Anterior cingulate cortex (tissue), 58 donors: ENCODE measurements around the gene SLC17A8.
"Not testable (repeated sequence)": the region's sequence is repeated elsewhere in the genome, so short reads cannot be mapped to it uniquely, and the experiment has no call there.

Source experiments
- DNase-seq, 58 donors: peaks; one replicate each; lab custom pipeline; 2025; lab: John Stamatoyannopoulos, UW

SLC17A8 gene

DNA sequence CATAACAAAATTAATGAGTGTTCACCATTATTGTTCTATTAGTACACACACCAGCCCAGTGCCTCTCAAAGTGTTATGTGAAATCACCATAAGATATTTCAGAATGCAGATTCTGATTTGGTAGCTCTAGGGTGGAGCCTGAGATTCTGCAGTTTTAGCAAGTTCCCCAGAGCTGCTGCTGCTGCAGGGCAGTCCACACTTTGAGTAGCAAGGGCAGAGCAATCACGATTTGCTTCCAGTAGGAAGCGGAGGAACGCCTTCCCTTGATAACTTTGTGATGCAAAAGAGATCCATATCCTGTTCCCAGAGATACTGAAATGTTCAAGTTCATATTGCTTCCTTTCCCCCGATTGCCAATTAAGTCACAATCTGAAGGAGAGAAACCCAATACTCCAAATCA lies 57.9 kb downstream of the SLC17A8 start:
- no peak for DNase-seq

DNA sequence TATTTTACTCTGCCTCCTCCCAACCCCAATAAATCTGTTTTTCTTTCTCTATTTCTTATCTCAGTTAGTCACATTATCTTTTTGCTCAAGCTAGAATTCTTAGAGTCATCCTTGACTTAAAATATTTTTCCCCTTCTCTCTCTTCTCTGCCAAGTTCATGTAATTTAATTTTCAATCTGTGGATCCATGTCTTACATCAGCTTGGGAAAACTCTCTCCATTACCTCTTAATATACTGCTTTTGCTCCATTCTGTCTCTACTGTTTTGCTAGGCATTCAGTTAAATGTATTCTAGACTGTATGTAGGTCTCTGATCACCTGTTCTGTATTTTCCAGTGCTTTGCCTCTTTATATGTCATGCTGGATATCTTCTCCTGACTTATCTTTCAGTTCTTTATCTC lies 65.8 kb downstream of the SLC17A8 start:
- no peak for DNase-seq

DNA sequence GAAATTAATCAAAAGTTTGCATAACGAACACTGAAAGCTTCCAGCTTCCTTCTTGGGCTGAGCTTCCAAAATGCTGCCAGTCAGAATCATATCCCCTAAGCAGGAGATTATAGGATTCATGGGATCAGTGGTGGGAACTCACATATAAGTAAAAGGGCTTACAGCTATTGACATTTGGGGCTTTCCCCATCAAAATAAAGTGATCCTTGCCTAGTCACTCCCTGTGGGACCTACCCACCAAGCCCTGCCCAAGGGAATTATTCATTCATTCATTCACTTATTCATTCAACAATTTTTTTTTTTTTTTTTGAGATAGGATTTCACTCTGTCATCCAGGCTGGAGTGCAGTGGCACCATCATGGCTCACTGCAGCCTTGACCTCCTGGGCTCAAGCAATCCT lies 69.3 kb downstream of the SLC17A8 start:
- no peak for DNase-seq

DNA sequence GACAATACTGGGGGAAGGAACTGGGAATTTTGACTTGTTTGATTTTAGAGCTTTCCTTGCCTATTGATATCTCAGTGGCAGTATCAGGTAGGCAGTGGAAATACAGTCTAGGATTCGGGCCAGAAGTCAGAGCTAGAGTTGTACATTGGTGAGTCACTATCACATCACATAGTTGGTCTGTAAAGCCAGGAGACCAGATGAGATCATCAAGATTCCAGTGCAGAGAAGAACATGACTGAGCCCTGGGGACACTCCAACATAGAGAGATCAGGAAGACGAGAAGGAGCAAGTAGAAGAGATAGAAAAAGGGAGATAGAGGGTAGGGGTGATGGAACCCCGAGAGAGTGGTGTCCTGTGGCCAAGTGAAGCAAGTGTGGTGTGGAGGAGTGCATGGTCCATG lies 70.2 kb downstream of the SLC17A8 start:
- no peak for DNase-seq

DNA sequence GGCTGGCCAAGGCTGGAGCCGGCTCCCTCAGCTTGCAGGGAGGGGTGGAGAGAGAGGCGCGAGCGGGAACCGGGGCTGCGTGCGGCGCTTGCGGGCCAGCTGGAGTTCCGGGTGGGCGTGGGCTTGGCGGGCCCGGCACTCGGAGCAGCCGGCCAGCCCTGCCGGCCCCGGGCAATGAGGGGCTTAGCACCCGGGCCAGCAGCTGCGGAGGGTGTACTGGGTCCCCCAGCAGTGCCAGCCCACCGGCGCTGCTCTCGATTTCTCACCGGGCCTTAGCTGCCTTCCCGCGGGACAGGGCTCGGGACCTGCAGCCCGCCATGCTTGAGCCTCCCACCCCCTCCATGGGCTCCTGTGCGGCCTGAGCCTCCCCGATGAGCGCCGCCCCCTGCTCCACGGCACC lies 73.4 kb downstream of the SLC17A8 start:
- DNase-seq = not testable (repeated sequence)

DNA sequence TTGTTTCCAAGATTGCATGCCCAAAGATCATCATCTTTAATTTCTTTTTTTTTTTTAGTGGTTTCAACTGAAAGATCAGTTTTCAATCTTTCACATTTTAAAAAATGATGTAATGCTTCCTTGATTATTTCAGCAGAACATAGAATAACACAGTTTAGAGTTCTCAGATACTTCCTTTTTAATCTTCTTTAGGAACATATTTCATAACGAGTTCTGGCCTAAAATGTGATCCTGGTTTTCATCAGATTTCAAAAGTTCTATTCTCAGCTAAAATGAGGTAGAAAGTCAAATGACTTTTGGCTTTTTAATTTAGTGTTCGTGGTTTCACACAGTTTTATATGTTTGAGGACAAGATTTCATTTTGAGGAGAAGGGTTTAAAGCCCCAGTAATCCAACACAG lies 76.8 kb downstream of the SLC17A8 start:
- no peak for DNase-seq

DNA sequence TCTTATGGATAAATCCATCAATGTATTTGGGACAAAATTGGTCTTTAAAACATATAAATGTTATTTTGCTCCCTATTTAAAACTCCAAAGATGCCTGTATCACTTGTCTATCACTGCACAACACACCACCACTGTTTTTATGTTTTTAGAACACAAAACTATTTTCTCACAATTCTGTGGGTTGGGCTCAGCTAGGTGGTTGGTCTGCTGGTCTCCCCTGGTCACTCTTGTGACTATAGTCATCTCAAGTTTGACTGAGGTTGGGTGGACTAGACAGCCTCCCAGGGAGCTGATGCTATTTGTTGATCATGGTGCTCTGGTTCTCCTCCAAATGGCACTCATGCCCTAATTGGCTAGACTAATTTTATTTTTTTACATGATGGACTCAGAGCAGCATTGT lies 77.3 kb downstream of the SLC17A8 start:
- DNase-seq = no peak

DNA sequence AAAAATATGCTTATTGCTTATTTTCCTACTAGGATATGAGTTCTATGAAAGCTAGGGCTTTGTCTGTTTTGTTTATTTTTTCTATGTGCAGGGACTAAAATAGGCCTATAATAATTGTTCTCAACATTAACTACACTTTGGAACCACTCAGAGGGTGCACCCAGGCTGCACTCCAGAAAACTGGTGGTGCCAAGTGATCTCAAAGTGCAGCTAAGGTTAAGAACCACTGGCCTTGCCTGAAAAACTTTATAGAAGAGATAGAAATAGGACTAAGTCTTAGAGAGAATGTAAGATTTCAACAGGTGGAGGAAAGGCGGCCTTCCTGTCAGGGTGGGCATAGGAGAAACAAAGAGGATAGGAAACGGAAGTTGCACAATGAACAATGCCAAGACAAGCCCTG lies 79.1 kb downstream of the SLC17A8 start:
- DNase-seq = no peak

DNA sequence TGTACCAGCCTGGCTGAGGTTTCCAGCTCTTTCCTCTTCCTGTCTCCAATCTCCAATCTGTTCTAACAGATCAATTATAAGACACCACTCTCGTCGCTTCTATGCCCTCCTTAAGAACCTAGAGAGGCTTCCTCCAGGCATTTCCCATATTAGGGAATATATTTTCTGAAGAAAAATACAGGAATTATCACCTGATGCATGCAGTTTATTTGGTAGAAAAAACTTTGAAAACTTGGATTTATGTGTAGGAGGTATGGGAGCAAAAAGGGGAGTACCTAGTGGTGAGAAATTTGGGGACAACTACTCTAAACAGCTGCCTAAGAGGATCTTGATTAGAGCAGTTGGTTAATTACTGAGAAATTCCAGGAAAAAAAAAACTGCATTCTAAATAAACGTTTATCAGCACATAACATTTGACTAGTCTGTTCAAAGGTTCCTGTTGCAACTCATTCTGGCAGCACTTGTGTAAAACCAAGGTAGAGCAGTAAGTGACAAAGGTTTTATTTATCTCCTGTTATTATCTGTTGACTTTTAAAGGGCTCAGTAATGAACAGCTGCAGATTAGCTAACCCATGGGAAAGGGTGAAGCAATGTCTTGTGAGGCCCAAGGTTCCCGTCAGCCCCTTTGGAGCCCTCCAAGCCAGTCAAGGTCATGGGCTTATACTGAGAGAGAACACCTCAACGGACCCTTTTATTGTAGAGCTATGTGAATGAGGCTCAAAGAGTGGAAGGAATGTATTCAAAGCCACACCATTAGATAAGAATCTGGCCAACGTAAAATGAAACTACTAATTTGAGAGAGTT lies 80.4 kb downstream of the SLC17A8 start:
- DNase-seq = no peak

DNA sequence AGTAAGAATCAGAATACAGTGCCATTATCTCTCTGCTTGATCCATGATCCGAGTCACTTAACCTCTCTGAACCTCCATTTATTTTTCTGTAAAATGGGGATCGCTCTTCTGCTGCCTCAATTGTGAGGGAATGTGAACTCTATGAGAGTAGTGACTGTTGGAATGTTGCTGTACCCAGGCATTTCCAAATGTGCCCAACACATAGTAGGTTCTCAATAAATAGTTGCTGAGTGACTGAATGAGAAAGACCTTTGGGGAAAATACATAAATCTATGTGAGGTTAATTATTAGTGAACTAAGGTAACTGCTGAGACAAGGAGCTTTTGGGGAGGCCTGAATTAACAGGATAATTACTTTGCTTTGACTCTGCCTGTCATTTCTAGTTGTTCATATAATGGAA lies 82.9 kb downstream of the SLC17A8 start:
- no peak for DNase-seq

DNA sequence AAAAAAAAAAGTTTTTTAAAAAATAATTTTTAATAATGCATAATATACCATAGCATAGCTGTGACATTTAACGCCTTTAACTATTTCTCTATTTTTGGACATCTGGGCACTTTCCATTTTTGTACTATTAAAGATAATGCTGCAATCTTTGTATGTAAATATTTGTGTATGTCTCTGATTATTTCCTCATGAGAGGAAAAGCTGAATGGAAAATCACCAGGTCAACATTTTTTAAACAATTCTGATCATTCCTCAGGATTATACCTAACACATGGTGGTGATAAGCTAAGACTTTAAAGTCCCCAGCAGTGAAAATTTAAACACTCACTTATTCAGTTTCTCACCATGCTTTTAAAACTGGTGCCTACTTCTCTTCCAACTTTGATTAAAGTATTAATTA lies 85.5 kb downstream of the SLC17A8 start:
- no peak for DNase-seq

DNA sequence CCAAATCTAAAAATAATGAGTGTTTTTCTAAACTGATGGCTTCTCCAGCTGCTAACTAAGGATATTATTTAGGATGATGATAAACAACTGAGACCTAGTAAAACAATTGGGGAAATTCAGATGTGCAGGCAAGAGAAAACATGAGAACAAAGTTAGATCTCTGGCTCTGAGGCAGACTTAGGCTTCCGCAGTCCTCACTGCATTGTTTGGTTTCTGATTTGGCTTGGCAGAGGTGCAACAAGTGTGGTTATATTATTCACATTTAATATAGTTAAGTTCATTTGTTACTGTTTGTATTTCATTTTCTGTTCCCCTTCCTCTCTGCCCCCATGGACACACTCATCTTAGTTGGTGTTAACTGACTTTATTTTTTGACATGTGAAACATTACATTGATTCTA lies 86.6 kb downstream of the SLC17A8 start:
- DNase-seq = no peak

DNA sequence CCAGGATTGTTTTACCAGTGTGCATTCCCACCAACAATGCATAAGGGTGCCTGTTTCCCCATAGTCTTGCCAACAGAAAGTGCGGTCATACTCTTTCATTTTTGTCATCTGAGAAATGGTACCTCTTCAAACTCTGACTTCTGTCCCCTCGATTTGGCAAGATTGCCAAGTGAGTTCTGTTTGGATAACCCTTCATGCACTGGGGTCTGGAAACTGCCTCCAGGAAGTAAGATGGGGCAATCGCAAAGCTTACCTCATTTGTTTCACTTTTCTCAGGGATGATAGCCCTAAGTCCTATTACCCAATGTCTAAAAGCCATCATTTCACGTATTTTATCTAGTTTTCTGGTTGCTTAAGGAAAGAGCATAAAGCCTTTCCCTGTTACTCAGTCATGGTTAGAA lies 88.2 kb downstream of the SLC17A8 start:
- no peak for DNase-seq

DNA sequence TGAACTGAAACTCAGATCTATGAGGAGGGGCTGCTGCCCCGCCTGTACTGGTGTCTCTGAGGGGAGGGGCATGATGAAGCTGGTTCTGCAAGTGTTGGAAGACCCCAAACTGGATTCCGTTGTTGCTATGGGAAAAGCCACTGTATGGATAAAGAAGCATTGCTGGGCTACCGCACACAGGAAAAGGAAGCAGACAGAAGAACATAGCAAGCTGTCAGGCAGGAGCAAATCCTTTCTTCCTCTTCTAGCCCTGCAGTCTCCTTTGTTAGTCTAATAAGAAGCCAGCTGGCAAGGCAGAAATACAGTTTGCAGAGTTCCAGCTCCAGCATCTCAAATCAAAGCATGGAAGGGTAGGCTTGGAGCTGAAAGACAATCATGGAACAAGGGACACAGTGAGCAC lies 90.5 kb downstream of the SLC17A8 start:
- DNase-seq = peak in 4 of 58 donors; percentile 1 to 8 (median 4)

DNA sequence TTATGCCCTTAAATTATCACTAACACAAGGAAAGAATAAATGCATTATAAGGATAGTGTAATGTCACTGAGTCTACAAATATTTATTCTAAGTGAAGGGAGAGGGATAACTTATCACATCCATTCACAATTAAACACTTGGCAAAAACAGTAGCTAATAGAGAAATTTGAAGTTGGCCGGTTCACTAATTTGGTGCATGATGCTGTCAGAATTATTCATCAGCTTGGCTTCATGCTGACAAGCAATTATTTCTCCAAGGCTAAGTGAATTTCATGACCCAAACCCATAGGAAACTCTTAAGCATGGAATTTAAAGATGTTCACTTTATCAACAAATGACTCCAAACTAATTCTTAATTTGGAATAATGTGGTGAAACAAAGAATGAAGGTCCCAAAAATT lies 91.8 kb downstream of the SLC17A8 start:
- no peak for DNase-seq

DNA sequence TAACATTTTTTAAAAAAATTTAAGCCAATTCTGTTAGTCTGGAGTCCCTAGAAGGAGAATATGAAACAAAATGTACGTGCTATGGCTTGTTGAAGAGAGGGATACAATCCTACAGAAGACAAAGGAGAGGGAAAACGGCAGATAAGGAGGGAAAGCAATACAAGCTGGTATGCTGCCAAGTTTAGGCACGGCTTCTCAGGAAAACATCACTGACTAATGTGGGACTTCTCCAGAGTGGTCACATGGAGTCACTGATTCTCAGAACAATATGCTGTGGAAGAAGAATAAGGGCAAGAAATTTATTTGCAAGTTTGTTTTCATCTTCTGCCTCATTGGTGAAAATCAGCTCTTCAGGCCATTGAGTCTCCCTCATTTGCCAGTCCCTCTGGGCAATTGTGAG lies 93.9 kb downstream of the SLC17A8 start:
- no peak for DNase-seq

DNA sequence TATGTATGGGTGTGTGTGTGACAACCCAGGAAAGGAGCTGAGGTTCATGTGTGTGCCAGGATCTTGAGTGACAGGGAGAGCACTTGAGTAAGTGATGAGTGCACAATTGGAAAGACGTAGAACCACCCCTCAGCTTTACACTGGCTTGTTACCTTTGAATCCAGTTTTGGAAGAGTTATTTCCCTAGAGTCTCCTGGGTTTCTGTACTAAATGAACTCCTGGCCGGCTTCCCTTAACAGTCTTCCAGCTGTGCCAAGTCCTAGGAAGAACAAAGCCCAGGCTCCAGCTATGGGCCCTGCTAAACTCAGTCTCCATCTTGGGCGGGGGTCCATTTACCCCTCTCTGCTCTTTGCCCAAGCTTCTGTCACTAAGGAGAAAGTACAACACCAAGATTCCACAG lies 97.1 kb downstream of the SLC17A8 start:
- DNase-seq = peak in 1 of 58 donors; percentile 3

DNA sequence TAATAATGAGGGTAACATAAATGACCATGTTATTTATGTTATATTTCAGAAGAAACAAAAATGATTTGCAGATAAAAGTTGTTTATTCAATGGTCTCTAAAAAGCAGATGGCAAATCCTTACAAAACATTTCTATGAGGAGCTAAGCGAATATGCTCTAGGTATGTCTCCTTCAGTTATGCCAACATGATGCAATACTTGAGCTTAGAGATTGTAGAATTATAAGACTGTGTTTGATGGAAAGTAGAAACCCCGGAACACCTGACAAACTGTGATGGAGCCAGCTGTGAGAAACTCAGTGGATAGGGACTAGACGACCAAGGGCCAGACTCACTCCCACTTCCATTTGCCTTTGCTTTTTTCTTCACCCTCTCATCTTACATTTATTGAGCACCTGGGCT lies 99.0 kb downstream of the SLC17A8 start:
- no peak for DNase-seq

DNA sequence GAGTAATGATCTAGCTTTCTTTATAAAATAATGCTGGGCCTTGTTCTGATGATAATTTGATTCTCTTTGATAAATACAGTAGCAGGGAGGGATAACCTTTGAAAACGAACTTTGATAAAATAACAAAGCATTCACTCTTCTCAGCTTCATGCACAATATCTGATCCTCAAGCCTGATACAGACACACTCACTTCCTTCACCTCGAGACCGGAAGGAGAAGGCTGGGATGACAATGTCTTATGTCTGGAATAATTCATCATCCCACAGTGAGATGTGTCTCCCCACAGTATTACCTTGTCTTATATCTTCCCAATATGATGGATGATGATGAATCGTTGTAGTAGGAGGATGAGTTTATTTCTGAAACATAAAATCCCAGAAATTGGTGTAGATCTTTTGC lies 101.3 kb downstream of the SLC17A8 start:
- DNase-seq = no peak

DNA sequence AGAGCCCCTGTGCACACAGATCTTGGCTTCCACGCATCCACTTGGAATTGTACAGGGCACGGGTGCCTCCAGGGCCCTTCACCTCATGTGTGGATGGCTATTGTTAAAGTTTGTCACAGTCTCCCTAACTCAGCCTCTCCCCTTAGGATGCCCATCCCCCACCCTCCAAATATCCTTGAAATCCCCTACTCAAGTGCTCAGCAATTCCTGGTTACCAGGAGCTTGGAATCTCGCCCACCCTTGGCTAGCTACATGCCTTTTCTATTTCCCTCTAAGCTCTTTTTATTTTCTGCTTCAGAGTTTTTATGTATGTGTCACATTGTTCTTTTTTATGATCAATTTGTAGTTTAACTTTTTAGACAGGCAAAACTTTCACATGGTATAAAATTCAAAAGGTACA lies 103.8 kb downstream of the SLC17A8 start:
- no peak for DNase-seq

DNA sequence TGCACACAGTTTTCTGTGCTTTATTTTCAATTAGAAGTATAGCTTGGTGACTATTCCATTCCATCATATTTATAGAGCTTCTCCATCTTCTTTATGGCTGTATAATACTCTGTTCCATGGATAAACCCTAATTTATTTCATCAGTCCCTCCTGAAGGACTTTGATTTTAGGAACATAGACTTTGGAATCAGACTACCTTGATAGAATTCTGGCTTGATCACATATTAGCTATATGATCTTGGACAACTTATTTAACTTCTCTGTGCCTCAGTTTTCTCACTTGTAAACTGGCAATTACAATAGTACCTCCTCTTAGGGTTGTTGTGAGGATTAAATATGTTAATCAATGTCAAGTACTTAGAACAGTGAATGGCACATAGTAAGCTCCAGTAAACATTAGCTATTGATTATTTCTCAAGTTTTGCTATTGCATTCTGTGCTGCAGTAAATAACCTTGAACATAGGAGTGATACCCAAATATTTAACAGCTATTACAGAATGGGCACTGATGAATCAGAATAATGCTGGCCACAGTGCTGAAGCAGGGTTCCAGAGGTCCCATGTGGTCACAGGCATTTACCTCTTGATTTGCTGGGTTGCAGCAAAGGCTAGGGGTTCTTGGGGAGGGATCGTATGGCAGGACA lies 104.6 kb downstream of the SLC17A8 start:
- no peak for DNase-seq

DNA sequence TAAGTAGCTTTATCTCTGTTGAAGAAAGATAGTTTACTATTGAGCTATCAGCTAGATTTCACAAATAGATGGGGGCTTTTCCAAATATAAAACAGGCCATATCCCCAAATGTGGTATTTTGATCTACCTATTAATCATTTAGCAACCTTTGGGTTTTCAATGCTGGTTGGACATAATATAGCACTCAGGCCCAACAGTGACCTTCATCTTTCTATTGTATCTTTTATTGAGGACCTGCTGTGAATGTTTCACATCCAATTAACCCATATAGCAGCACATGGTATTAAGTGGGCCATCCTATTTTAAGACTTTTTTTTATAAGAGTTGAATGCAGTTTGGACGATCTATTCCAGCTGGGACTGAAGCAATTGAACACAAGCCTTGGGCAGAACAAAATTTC lies 106.8 kb downstream of the SLC17A8 start:
- DNase-seq = no peak
